Ovary (tissue), 3 donors: ENCODE measurements around the gene GLDN.

ENCODE experiments used
- EP300 ChIP-seq: sonication (generic); formaldehyde crosslinking; IDR thresholded peaks from one replicate; pipeline ENCODE4 v1.6.1; 2017; ENCODE audit warnings: antibody characterized with exemption
- TF ChIP-seq, protein P1 (sequence below), 3 donors: fragments of 450-650 bp in 2 of 3; fragments of 200-600 bp in 1 of 3; IDR thresholded peaks; one replicate each; pipeline versions ENCODE4 v1.5.1 to v1.8.0; 2016 to 2022; ENCODE audit warnings: antibody characterized with exemption in 3 of 3, mild to moderate bottlenecking in 1 of 3
- donor health status: DM: no; HTN: no; CAD: no.

DNA sequence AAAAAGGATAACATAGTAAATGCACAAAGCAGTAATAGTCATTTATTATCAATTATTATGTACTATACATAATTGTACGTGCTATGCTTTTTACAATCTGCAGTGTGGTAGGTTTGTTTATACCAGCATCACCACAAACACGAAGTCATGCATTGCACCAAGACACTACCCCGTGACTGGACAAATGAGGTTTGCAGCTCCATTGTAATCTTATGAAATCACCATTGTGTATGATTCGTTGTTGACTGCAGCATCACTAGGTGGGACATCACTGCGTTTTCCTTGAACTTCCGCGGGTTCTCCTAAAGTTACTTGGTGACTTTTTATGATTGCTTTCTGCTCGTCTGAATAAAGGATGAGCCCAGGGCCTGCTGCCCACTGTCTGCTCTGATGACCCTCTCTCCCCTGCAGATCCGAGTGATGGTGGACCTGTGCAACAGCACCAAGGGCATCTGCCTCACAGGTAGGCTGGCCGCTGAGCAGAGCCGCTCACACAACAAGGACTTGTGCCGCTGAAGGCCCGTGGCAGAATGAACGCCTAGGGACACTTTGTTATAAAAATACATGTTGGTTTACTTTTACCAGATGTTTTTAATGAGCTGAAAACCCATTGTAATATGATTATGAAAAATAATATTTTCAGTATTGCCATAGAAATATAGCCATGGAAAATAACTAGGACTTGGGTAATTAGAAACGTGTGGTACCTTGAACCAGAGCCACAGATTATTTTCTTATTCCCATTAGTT is 35.8 kb downstream of the GLDN start:
- TF ChIP-seq EP300 = no peak
- TF ChIP-seq, protein P1, sequence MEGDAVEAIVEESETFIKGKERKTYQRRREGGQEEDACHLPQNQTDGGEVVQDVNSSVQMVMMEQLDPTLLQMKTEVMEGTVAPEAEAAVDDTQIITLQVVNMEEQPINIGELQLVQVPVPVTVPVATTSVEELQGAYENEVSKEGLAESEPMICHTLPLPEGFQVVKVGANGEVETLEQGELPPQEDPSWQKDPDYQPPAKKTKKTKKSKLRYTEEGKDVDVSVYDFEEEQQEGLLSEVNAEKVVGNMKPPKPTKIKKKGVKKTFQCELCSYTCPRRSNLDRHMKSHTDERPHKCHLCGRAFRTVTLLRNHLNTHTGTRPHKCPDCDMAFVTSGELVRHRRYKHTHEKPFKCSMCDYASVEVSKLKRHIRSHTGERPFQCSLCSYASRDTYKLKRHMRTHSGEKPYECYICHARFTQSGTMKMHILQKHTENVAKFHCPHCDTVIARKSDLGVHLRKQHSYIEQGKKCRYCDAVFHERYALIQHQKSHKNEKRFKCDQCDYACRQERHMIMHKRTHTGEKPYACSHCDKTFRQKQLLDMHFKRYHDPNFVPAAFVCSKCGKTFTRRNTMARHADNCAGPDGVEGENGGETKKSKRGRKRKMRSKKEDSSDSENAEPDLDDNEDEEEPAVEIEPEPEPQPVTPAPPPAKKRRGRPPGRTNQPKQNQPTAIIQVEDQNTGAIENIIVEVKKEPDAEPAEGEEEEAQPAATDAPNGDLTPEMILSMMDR (IDR thresholded peaks at IDR 0.05) = no peak
